ENCODE measurements around the gene LGALS13. TPM values are rescaled to one million over a fixed set of nuclear protein-coding genes. Genes with fewer than 3 reads are reported as not detected.

LGALS13 gene
- total RNA-seq, 1 donor from 2014 or later: not detected

GRCh38 chr19:39645800-39646411 lies 43.6 kb downstream of the LGALS13 start:
- H3K4me1 ChIP-seq: no peaks in the 10 kb centered on the region
- H3K27me3 ChIP-seq: no peaks in the 10 kb centered on the region
- no peak overlapping the region for H3K4me3 ChIP-seq
- no peak for TF ChIP-seq POLR2A (IDR thresholded peaks at IDR 0.05)
- no peak for TF ChIP-seq CTCF (IDR thresholded peaks at IDR 0.05)
- TF ChIP-seq POLR2AphosphoS5 (IDR thresholded peaks at IDR 0.05; ENCODE audit: insufficient read depth in 1 of 2, low read depth in 1 of 2): no peak
- intact Hi-C loops (cut with DNase I): no loop called here
- DNase-seq (ENCODE audit: extremely low spot score in 2 of 2): no peak
- H3K27ac ChIP-seq: no peak overlapping the region
- no peaks in the 10 kb centered on the region for H3K36me3 ChIP-seq
- no peaks in the 10 kb centered on the region for H3K9me3 ChIP-seq

GRCh38 chr19:39647918-39648317 lies 45.6 kb downstream of the LGALS13 start:
- TF ChIP-seq CTCF (IDR thresholded peaks at IDR 0.05) (no peak), POLR2A (IDR thresholded peaks at IDR 0.05) (no peak), POLR2AphosphoS5 (IDR thresholded peaks at IDR 0.05; ENCODE audit: insufficient read depth in 1 of 2, low read depth in 1 of 2) (no peak)
- Histone ChIP-seq H3K9me3 (no peaks in the 10 kb centered on the region), H3K27ac (no peak overlapping the region), H3K27me3 (no peaks in the 10 kb centered on the region), H3K4me1 (no peaks in the 10 kb centered on the region), H3K4me3 (no peak overlapping the region), H3K36me3 (no peaks in the 10 kb centered on the region)
- DNase-seq (ENCODE audit: extremely low spot score in 2 of 2): no peak
- intact Hi-C loops (cut with DNase I): no loop called here

- no peak for DNase-seq (ENCODE audit: extremely low spot score in 2 of 2)
- Histone ChIP-seq H3K9me3 (no peaks in the 10 kb centered on the region), H3K4me3 (no peak within 1 kb of the TSS), H3K27me3 (no peaks in the 10 kb centered on the region), H3K4me1 (no peaks in the 10 kb centered on the region), H3K27ac (no peak within 1 kb of the TSS), H3K36me3 (no peaks in the 10 kb centered on the region)
- intact Hi-C loops (cut with DNase I): no loop called here
- TF ChIP-seq CTCF (IDR thresholded peaks at IDR 0.05) (no peak), POLR2A (IDR thresholded peaks at IDR 0.05) (no peak), POLR2AphosphoS5 (IDR thresholded peaks at IDR 0.05; ENCODE audit: insufficient read depth in 1 of 2, low read depth in 1 of 2) (no peak)
Measured at GRCh38 chr19:39655613-39656012, 53.3 kb downstream of the LGALS13 start, which contains the start of gene LGALS16. LGALS16 (plus strand) TSS chr19:39655913; CDS start chr19:39655962, 49 bp downstream.

Small RNA genes lying within 50 kb of the gene (small RNA-seq; reads per million reads assigned to genes)
- not detected for gene AC005176.2
- not detected for gene RPS29P24
- gene RPS29P25: not detected
- gene RPS29P26: not detected
- not detected for gene RPS29P30

Other genes starting within 250 kb of the LGALS13 start
- 70.2 TPM for gene PAF1, start 211.4 kb upstream of the LGALS13 start, total RNA-seq
- gene MED29, start 211.1 kb upstream of the LGALS13 start, total RNA-seq: 37.8 TPM
- 631 TPM for gene ZFP36, start 195.7 kb upstream of the LGALS13 start, total RNA-seq
- gene PLEKHG2, start 189.9 kb upstream of the LGALS13 start, total RNA-seq: 18.9 TPM
- 3,724 TPM for gene RPS16, start 166.6 kb upstream of the LGALS13 start, total RNA-seq
- 113 TPM for gene SUPT5H, start 156.9 kb upstream of the LGALS13 start, total RNA-seq
- 65.3 TPM for gene TIMM50, start 121.7 kb upstream of the LGALS13 start, total RNA-seq
- not detected for gene DLL3, start 103.6 kb upstream of the LGALS13 start, total RNA-seq
- gene SELENOV, start 87.4 kb upstream of the LGALS13 start, total RNA-seq: not detected
- 3.7 TPM for gene EID2B, start 69.7 kb upstream of the LGALS13 start, total RNA-seq
- gene EID2, start 62.4 kb upstream of the LGALS13 start, total RNA-seq: 13.5 TPM
- not detected for gene LGALS16, start 53.4 kb downstream of the LGALS13 start, total RNA-seq
- gene LGALS14, start 102.0 kb downstream of the LGALS13 start, total RNA-seq: not detected
- gene CLC, start 135.5 kb downstream of the LGALS13 start, total RNA-seq: not detected
- not detected for gene LEUTX, start 176.3 kb downstream of the LGALS13 start, total RNA-seq
- 5.6 TPM for gene DYRK1B, start 231.6 kb downstream of the LGALS13 start, total RNA-seq
- 180 TPM for gene FBL, start 243.9 kb downstream of the LGALS13 start, total RNA-seq